Fibroblast of the aortic adventitia (primary cell): ENCODE results near the gene TNS2. TPM values are rescaled to one million over a fixed set of nuclear protein-coding genes. Genes with fewer than 3 reads are reported as not detected.
A peak's percentile ranks its signal among the peaks of the same experiment; 100 is the strongest.

Experiments used
- DNase-seq: peaks from one replicate; pipeline ENCODE4 v3.0.0-alpha.2; 2010; ENCODE audit warnings: low read depth
- H3K4me3 ChIP-seq: 2 replicates; pipeline ENCODE4 v1.5.1; 2011; ENCODE audit warnings: low read depth, mild to moderate bottlenecking, control low read depth, low read length, moderate library complexity
- total RNA-seq: library from RNA; depleted of rRNA; stranded (reverse); fragments of >200 nt; gene quantifications from 2 replicates; pipeline ENCODE4 v1.2.3, GENCODE V29; 2012; ENCODE audit warnings: low replicate concordance
- TF ChIP-seq, protein P1 (sequence below): IDR thresholded peaks from 2 replicates; pipeline ENCODE4 v1.5.1; 2011; ENCODE audit warnings: mild to moderate bottlenecking, low read length, control low read depth, inconsistent platforms; ENCODE audit not compliant: insufficient read depth

Gene TNS2
- total RNA-seq, 1 donor, result 77.4 TPM

DNA sequence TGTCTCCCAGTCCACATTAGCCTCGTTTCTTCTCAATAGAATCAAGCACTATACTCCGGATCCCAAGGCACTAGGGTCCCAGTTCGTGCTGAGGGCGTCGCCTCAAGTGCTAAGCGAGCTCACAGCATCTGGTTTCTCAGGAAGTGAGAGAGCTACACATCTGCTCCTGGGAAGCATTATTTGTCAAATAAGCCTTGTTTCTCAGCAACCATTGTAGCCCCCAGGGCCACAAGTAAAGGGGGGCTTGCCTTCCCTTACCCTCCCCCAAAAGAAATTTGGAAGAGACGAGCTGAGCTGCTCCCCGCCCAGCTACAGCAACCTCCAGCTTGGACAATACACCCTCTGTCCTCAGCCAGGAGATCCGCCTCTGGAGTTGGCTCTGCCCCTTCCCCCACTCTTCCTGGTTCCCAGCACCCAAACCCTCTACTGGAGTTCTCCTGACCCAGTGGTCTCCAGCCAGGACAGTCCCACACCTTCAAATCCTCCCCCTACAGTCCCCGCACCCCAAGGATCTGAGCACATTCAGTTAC is 5.7 kb upstream of the TNS2 start:
- TF ChIP-seq, protein P1, sequence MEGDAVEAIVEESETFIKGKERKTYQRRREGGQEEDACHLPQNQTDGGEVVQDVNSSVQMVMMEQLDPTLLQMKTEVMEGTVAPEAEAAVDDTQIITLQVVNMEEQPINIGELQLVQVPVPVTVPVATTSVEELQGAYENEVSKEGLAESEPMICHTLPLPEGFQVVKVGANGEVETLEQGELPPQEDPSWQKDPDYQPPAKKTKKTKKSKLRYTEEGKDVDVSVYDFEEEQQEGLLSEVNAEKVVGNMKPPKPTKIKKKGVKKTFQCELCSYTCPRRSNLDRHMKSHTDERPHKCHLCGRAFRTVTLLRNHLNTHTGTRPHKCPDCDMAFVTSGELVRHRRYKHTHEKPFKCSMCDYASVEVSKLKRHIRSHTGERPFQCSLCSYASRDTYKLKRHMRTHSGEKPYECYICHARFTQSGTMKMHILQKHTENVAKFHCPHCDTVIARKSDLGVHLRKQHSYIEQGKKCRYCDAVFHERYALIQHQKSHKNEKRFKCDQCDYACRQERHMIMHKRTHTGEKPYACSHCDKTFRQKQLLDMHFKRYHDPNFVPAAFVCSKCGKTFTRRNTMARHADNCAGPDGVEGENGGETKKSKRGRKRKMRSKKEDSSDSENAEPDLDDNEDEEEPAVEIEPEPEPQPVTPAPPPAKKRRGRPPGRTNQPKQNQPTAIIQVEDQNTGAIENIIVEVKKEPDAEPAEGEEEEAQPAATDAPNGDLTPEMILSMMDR, result no peak
- H3K4me3 ChIP-seq, result no peak overlapping the region
- DNase-seq, result no peak

DNA sequence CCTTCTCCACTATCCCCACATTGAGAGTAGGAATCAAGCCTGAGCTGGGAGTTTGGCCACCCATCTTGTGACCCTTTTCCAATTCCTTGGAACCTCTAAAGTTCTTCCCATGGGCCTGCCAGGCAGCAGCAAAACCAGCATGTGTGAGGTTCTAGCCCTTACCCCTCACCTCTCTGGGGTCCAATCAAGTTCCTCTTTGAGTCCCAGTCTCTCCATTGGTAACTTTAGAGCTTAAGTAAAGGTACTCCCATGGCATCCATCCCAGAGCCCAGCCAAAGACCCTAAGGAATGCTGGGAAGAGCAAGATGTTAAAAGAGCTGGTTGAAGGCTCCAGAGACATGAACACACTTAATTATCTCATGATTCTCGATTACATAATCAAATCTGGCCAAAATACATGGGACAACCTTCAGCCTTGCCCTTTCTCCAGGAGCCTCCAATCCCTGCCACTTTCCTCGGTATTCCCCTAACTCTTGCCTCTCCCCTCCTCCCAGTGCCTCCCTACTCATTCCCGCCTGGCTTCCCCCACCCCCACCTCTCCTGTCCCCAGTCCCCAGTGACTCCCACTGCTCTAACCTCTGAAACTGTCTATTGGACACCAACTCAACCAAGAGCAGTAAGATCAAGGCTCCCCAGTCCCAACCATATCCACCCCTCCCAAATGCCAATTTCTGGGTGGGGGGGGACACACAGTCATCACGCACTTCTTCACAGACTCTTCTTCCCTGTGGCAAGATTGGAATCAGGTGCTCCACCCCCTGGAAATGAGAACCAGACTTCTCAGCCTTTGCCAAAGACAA is 4.8 kb upstream of the TNS2 start:
- TF ChIP-seq, protein P1, result no peak
- no peak for DNase-seq
- peak overlapping the region; percentile 45 for H3K4me3 ChIP-seq

DNA sequence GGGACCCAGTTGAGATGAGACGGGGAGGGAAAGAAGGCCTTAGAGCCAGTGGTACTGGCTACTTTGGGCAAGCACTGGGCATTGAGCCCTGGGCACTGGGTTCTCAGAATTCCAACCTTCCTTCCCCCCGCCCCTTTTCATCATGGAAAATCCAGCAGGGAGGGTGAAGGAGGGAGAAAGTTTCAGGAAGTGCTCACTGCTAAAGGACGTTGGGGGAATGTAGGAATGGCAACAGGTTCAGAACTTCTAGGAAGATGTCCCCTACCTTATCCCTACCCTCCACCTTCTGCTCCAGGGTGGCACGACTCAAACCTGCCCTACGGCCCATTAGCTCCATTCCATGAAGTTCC is 4.2 kb upstream of the TNS2 start:
- H3K4me3 ChIP-seq, result peak overlapping the region; percentile 89
- DNase-seq, result peak; percentile 72
- TF ChIP-seq, protein P1, result no peak

DNA sequence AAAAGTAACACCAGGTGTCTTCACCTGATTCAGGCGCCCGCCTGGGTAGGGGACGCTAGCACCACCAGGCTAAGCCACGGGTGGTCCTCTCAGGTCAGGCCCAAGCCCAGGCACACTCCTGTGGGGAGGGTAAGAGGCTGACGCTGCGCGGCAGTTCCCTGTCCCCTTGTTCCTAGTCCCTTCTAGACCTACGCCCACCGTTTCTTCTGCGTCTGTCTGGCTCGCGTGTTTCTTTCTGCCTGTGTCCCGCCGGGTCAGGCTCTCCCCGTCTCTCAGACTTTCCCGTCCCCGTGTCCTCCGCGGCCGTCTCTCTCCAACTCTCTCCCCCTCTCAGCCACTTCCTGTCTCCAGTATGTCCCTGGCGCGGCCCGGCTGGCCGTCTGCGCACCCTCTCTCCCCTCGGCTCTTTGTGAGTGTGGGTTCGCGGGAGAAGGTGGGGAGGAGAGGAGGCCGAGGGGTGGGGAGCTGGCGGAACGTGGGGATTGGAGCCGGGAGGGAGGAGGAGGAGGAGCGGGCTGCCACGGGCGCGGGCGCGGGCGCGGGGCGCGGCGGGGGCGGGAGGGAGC is 3.1 kb upstream of the TNS2 start:
- DNase-seq, result peak; percentile 88
- H3K4me3 ChIP-seq, result peak overlapping the region; percentile 89
- TF ChIP-seq, protein P1, result no peak

DNA sequence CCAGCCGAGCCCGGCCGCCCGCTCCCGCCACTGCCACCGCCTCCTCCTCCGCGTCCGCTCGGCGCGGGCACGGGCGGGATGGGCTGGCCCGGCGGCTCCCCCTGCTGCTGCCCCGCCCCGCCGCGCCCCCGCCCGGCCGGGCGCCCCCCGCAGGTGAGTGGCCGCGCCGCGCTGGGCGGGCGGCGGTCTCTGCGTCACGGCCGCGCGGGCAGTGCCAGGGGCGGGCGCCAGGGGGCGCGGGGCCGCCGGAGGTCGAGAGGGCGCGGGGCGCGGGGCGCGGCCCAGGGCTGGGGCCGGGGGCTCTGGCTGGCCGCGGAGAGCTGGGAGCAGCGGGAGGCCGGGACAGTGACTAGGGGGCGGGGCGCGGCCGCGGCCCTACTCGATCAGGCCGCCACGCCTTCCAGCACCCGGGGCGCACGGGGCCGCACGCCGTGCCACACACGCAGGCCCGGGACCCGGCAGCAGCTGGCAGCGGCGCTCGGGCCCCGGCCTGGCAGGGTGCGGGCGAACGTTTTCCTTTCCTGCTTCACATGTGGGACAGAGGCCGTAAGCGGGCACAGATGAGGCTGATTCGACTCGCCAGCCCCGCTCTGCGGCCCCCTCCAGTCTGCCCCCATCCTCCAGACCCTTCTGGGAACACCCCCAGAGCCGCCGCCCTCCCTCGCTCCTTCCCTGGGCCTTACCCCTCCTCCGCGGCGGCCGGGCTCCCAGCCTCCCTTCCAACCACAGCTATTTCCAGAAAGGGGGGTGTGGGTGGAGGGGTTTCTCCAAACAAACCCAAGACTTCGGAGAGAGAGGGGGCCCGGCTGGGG is 2.4 kb upstream of the TNS2 start:
- TF ChIP-seq, protein P1, result no peak
- H3K4me3 ChIP-seq, result peak overlapping the region; percentile 89
- peak; percentile 79 for DNase-seq

DNA sequence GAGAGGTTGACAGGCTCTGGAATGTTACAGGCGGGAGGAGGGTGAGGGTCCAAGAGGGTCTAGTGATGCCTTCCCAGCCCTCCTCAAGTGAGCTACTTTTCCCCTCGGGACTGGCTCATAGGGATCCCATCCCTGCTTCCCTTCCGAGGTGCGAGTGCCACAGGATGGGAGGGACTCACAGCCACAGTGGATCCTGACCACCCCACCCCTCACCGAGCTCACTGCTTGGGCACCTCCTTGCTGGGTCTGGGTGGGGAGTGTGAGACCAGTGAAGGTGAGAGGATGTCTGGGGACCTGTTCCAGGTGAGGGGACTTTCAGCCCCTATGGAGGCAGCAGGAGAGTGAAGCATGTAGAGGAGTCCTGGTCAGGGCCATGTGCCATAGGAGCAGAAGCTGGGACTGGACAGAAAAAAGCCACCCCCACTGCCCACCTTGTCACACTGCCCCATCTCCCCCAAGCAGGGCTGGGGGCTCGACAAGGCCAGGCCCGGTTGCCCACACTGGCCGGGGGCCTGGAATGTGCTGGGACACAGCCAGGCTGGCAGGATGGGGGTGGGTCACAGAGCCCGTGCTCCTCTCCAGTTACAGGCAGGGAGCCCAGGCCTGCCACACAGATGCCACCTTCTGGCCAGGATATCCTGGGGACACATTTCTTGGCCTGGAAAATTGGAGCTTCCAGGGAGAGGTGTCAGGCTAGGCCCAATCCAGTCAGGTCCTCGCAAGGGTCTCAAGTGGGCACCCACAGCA is 1.7 kb upstream of the TNS2 start:
- DNase-seq, result no peak
- peak overlapping the region; percentile 88 for H3K4me3 ChIP-seq
- TF ChIP-seq, protein P1, result no peak
